GM23338 (cell line): ENCODE data around the gene UBN2. TPM values are rescaled to one million over a fixed set of nuclear protein-coding genes. Genes with fewer than 3 reads are reported as not detected.

Source experiments
- ATAC-seq: fragments of 200-7000 bp; cut with Tn5 transposase; 3 replicates; pipeline ENCODE4 v1.9.1; 2020
- DNase-seq: peaks from one replicate; pipeline ENCODE4 v3.0.0-alpha.2; 2015; ENCODE audit warnings: low spot score
- H2AFZ ChIP-seq: fragments of 200-600 bp; sonication (generic); 2 replicates; pipeline ENCODE4 v1.8.0; 2016; ENCODE audit warnings: antibody characterized with exemption, mild to moderate bottlenecking, moderate library complexity
- H3F3A ChIP-seq: fragments of 200-600 bp; sonication (generic); replicated peaks from 2 replicates; pipeline ENCODE4 v1.8.0; 2017; ENCODE audit warnings: antibody characterized with exemption, mixed run types, low read depth
- H3K27ac ChIP-seq: fragments of 200-600 bp; sonication (generic); 2 replicates; pipeline ENCODE4 v1.6.1; 2016; ENCODE audit warnings: low read depth
- H3K27me3 ChIP-seq: fragments of 200-600 bp; sonication (generic); 2 replicates; pipeline ENCODE4 v1.8.0; 2016; ENCODE audit warnings: mild to moderate bottlenecking, mixed run types, moderate library complexity; ENCODE audit not compliant: insufficient read depth
- H3K36me3 ChIP-seq: fragments of 200-600 bp; sonication (generic); 2 replicates; pipeline ENCODE4 v1.8.0; 2016; ENCODE audit warnings: mild to moderate bottlenecking; ENCODE audit not compliant: insufficient read depth
- H3K4me1 ChIP-seq: fragments of 200-600 bp; sonication (generic); 2 replicates; pipeline ENCODE4 v1.8.0; 2016; ENCODE audit warnings: mild to moderate bottlenecking, moderate library complexity; ENCODE audit not compliant: insufficient read depth
- H3K4me2 ChIP-seq: fragments of 200-600 bp; sonication (generic); 2 replicates; pipeline ENCODE4 v1.7.1; 2017; ENCODE audit warnings: mixed run types
- H3K4me3 ChIP-seq: fragments of 200-600 bp; sonication (generic); 2 replicates; pipeline ENCODE4 v1.6.1; 2016; ENCODE audit warnings: mixed run types
- H3K79me2 ChIP-seq: fragments of 200-600 bp; sonication (generic); replicated peaks from 2 replicates; pipeline ENCODE4 v1.8.0; 2017; ENCODE audit warnings: mild to moderate bottlenecking; ENCODE audit not compliant: insufficient read depth
- H3K9me2 ChIP-seq: fragments of 200-600 bp; sonication (generic); 2 replicates; pipeline ENCODE4 v1.8.0; 2017; ENCODE audit not compliant: insufficient read depth
- H4K20me1 ChIP-seq: fragments of 200-600 bp; sonication (generic); replicated peaks from 2 replicates; pipeline ENCODE4 v1.8.0; 2017; ENCODE audit warnings: mild to moderate bottlenecking; ENCODE audit not compliant: insufficient read depth
- H3K27ac Mint-ChIP-seq: 2 replicates; pipeline ENCODE4 v1.8.0; 2020; ENCODE audit warnings: inconsistent platforms, mild to moderate bottlenecking, moderate library complexity, mixed read lengths
- H3K27me3 Mint-ChIP-seq: 3 replicates; pipeline ENCODE4 v1.8.0; 2022; ENCODE audit warnings: low read depth, mild to moderate bottlenecking, moderate library complexity, mixed read lengths, inconsistent platforms; ENCODE audit not compliant: insufficient read depth, poor library complexity
- H3K36me3 Mint-ChIP-seq: 3 replicates; pipeline ENCODE4 v1.8.0; 2021; ENCODE audit warnings: low read depth, mild to moderate bottlenecking, inconsistent platforms, moderate library complexity, mixed read lengths
- H3K4me1 Mint-ChIP-seq: 3 replicates; pipeline ENCODE4 v1.8.0; 2020; ENCODE audit warnings: mild to moderate bottlenecking, inconsistent platforms, mixed read lengths
- H3K4me3 Mint-ChIP-seq: 3 replicates; pipeline ENCODE4 v1.8.0; 2021; ENCODE audit warnings: moderate library complexity, mild to moderate bottlenecking, inconsistent platforms, mixed read lengths
- H3K9me3 Mint-ChIP-seq: 3 replicates; pipeline ENCODE4 v1.8.0; 2020; ENCODE audit warnings: moderate library complexity, mild to moderate bottlenecking, inconsistent platforms, mixed read lengths
- EZH2 ChIP-seq: fragments of 200-600 bp; sonication (generic); IDR thresholded peaks from one replicate; pipeline ENCODE4 v1.8.0; 2017; ENCODE audit warnings: antibody characterized with exemption, mild to moderate bottlenecking, low read depth; ENCODE audit not compliant: unreplicated experiment
- EZH2phosphoT487 ChIP-seq: fragments of 200-600 bp; sonication (generic); IDR thresholded peaks from one replicate; pipeline ENCODE4 v1.8.1; 2018; ENCODE audit warnings: antibody characterized with exemption; ENCODE audit not compliant: unreplicated experiment
- POLR2AphosphoS5 ChIP-seq: IDR thresholded peaks from 2 replicates; pipeline ENCODE4 v1.6.1; 2016; ENCODE audit warnings: antibody characterized with exemption, low read depth
- STAT1 ChIP-seq: IDR thresholded peaks from one replicate; pipeline ENCODE4 v1.6.1; 2016; ENCODE audit warnings: antibody characterized with exemption; ENCODE audit not compliant: unreplicated experiment
- ZNF114 ChIP-seq: fragments of 250-450 bp; sonication (Bioruptor Pico); IDR thresholded peaks from 2 replicates; pipeline ENCODE4 v1.5.0; 2020; ENCODE audit warnings: mild to moderate bottlenecking, moderate library complexity
- polyA plus RNA-seq: library from polyadenylated mRNA; unstranded; fragments of >200 nt; fragmentation: Nextera tagmentation; extraction: Ambion mirVana; gene quantifications from 2 replicates; pipeline ENCODE4 v1.2.1, GENCODE V29; 2016
- total RNA-seq: library from RNA; depleted of rRNA; stranded (reverse); fragments of >200 nt; shearing (Covaris generic); gene quantifications from 2 replicates; pipeline ENCODE4 v1.2.3, GENCODE V29; 2014
- TF ChIP-seq, protein P1 (sequence below), 2 experiments: fragments of 200-600 bp in 1 of 2; sonication (generic) in 1 of 2; conservative IDR thresholded peaks; 2 replicates each; pipeline versions ENCODE4 v1.5.1 to v1.6.1; 2016 to 2017; ENCODE audit warnings: antibody characterized with exemption in 2 of 2, low read depth in 2 of 2, mild to moderate bottlenecking in 2 of 2, moderate library complexity in 1 of 2
- TF ChIP-seq, protein P2 (sequence below): IDR thresholded peaks from 2 replicates; pipeline ENCODE4 v1.6.1; 2016; ENCODE audit warnings: antibody characterized with exemption
- TF ChIP-seq, protein P3 (sequence below): fragments of 250-450 bp; sonication (Bioruptor Pico); IDR thresholded peaks from 2 replicates; pipeline ENCODE4 v1.5.0; 2020; ENCODE audit warnings: mild to moderate bottlenecking, moderate library complexity

The UBN2 gene
- total and polyA plus RNA-seq, 2 experiments from 2014 or later, result 18.5 to 26.6 TPM

DNA sequence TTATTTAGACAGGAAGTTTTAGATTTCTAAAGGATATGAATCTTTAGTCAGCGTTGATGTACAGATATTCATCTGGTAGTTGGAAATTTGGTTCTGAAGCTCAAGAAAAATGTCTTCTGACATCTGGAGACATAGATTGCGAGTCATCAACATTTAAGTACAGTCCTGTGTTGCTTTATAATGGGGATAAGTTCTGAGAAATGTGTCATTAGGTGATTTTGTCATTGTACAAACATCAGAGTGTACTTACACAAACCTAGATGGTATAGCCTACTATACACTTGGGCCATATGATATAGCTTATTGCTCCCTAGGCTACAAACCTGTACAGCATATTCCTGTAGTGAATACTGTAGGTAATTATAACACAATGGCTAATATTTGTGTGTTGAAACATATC, 49.6 kb upstream of the UBN2 start:
- H3K9me3 Mint-ChIP-seq, result no peaks in the 10 kb centered on the region
- H3K4me3 Mint-ChIP-seq, result peak overlapping the region; percentile 56; the same call in 2 of the 3 replicates
- Histone ChIP-seq H2AFZ (no peak overlapping the region), H3K4me2 (peak overlapping the region; percentile 62), H4K20me1 (no peaks in the 10 kb centered on the region), H3K36me3 (no peaks in the 10 kb centered on the region), H3F3A (peaks cover 9% of the 10 kb centered on the region; the same call in 1 of the 2 replicates), H3K4me3 (peak overlapping the region; percentile 22), H3K27me3 (no peaks in the 10 kb centered on the region), H3K27ac (peak overlapping the region; percentile 80; the same call in 1 of the 2 replicates), H3K9me2 (no peaks in the 10 kb centered on the region), H3K4me1 (peaks cover 38% of the 10 kb centered on the region), H3K79me2 (no peaks in the 10 kb centered on the region)
- peaks cover 39% of the 10 kb centered on the region for H3K4me1 Mint-ChIP-seq
- TF ChIP-seq EZH2phosphoT487 (no peak), STAT1 (no peak), POLR2AphosphoS5 (no peak), ZNF114 (CRISPR knock-in tag) (no peak), EZH2 (no peak)
- TF ChIP-seq, protein P1, sequence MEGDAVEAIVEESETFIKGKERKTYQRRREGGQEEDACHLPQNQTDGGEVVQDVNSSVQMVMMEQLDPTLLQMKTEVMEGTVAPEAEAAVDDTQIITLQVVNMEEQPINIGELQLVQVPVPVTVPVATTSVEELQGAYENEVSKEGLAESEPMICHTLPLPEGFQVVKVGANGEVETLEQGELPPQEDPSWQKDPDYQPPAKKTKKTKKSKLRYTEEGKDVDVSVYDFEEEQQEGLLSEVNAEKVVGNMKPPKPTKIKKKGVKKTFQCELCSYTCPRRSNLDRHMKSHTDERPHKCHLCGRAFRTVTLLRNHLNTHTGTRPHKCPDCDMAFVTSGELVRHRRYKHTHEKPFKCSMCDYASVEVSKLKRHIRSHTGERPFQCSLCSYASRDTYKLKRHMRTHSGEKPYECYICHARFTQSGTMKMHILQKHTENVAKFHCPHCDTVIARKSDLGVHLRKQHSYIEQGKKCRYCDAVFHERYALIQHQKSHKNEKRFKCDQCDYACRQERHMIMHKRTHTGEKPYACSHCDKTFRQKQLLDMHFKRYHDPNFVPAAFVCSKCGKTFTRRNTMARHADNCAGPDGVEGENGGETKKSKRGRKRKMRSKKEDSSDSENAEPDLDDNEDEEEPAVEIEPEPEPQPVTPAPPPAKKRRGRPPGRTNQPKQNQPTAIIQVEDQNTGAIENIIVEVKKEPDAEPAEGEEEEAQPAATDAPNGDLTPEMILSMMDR (conservative IDR thresholded peaks at IDR 0.05; ENCODE audit: low read depth in 2 of 2), result no peak
- TF ChIP-seq, protein P2, sequence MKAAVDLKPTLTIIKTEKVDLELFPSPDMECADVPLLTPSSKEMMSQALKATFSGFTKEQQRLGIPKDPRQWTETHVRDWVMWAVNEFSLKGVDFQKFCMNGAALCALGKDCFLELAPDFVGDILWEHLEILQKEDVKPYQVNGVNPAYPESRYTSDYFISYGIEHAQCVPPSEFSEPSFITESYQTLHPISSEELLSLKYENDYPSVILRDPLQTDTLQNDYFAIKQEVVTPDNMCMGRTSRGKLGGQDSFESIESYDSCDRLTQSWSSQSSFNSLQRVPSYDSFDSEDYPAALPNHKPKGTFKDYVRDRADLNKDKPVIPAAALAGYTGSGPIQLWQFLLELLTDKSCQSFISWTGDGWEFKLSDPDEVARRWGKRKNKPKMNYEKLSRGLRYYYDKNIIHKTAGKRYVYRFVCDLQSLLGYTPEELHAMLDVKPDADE, result no peak
- TF ChIP-seq, protein P3, sequence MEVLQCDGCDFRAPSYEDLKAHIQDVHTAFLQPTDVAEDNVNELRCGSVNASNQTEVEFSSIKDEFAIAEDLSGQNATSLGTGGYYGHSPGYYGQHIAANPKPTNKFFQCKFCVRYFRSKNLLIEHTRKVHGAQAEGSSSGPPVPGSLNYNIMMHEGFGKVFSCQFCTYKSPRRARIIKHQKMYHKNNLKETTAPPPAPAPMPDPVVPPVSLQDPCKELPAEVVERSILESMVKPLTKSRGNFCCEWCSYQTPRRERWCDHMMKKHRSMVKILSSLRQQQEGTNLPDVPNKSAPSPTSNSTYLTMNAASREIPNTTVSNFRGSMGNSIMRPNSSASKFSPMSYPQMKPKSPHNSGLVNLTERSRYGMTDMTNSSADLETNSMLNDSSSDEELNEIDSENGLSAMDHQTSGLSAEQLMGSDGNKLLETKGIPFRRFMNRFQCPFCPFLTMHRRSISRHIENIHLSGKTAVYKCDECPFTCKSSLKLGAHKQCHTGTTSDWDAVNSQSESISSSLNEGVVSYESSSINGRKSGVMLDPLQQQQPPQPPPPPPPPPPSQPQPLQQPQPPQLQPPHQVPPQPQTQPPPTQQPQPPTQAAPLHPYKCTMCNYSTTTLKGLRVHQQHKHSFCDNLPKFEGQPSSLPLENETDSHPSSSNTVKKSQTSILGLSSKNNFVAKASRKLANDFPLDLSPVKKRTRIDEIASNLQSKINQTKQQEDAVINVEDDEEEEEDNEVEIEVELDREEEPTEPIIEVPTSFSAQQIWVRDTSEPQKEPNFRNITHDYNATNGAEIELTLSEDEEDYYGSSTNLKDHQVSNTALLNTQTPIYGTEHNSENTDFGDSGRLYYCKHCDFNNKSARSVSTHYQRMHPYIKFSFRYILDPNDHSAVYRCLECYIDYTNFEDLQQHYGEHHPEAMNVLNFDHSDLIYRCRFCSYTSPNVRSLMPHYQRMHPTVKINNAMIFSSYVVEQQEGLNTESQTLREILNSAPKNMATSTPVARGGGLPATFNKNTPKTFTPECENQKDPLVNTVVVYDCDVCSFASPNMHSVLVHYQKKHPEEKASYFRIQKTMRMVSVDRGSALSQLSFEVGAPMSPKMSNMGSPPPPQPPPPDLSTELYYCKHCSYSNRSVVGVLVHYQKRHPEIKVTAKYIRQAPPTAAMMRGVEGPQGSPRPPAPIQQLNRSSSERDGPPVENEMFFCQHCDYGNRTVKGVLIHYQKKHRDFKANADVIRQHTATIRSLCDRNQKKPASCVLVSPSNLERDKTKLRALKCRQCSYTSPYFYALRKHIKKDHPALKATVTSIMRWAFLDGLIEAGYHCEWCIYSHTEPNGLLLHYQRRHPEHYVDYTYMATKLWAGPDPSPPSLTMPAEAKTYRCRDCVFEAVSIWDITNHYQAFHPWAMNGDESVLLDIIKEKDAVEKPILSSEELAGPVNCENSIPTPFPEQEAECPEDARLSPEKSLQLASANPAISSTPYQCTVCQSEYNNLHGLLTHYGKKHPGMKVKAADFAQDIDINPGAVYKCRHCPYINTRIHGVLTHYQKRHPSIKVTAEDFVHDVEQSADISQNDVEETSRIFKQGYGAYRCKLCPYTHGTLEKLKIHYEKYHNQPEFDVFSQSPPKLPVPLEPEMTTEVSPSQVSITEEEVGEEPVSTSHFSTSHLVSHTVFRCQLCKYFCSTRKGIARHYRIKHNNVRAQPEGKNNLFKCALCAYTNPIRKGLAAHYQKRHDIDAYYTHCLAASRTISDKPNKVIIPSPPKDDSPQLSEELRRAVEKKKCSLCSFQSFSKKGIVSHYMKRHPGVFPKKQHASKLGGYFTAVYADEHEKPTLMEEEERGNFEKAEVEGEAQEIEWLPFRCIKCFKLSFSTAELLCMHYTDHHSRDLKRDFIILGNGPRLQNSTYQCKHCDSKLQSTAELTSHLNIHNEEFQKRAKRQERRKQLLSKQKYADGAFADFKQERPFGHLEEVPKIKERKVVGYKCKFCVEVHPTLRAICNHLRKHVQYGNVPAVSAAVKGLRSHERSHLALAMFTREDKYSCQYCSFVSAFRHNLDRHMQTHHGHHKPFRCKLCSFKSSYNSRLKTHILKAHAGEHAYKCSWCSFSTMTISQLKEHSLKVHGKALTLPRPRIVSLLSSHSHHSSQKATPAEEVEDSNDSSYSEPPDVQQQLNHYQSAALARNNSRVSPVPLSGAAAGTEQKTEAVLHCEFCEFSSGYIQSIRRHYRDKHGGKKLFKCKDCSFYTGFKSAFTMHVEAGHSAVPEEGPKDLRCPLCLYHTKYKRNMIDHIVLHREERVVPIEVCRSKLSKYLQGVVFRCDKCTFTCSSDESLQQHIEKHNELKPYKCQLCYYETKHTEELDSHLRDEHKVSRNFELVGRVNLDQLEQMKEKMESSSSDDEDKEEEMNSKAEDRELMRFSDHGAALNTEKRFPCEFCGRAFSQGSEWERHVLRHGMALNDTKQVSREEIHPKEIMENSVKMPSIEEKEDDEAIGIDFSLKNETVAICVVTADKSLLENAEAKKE, result no peak
- H3K27me3 Mint-ChIP-seq, result peaks cover 8% of the 10 kb centered on the region
- no peak for DNase-seq
- ATAC-seq, result no peak
- H3K27ac Mint-ChIP-seq, result no peak overlapping the region; the same call in 1 of the 2 replicates
- peaks cover 9% of the 10 kb centered on the region; the same call in 2 of the 3 replicates for H3K36me3 Mint-ChIP-seq
